Neuronal stem cell (in vitro differentiated cells): ENCODE results near the gene SLC2A13.

ENCODE experiments used
- DNase-seq: peaks from one replicate; pipeline ENCODE4 v3.0.0-alpha.2; 2013; ENCODE audit warnings: low spot score
- H2AFZ ChIP-seq: one replicate; pipeline ENCODE4 v1.6.1; 2013; ENCODE audit warnings: mild to moderate bottlenecking, low read length, inconsistent platforms
- H2AK5ac ChIP-seq: 2 replicates; pipeline ENCODE4 v1.6.1; 2013; ENCODE audit warnings: low read depth, mild to moderate bottlenecking, inconsistent platforms, low read length, moderate library complexity, mixed read lengths
- H2BK120ac ChIP-seq: 2 replicates; pipeline ENCODE4 v1.6.1; 2013; ENCODE audit warnings: low read depth, mild to moderate bottlenecking, inconsistent platforms, low read length, moderate library complexity, mixed read lengths
- H2BK12ac ChIP-seq: one replicate; pipeline ENCODE4 v1.6.1; 2013; ENCODE audit warnings: low read length, inconsistent platforms
- H2BK15ac ChIP-seq: 2 replicates; pipeline ENCODE4 v1.6.1; 2013; ENCODE audit warnings: mild to moderate bottlenecking, low read length, inconsistent platforms, mixed read lengths
- H2BK5ac ChIP-seq: one replicate; pipeline ENCODE4 v1.6.1; 2013; ENCODE audit warnings: inconsistent platforms, mild to moderate bottlenecking, low read length, moderate library complexity
- H3K14ac ChIP-seq: one replicate; pipeline ENCODE4 v1.6.1; 2013; ENCODE audit warnings: low read length, inconsistent platforms
- H3K18ac ChIP-seq: 2 replicates; pipeline ENCODE4 v1.6.1; 2013; ENCODE audit warnings: low read length, inconsistent platforms
- H3K23ac ChIP-seq: 2 replicates; pipeline ENCODE4 v1.6.1; 2013; ENCODE audit warnings: low read depth, mild to moderate bottlenecking, mixed read lengths, low read length, inconsistent platforms; ENCODE audit not compliant: poor library complexity
- H3K27ac ChIP-seq: replicated peaks from 3 replicates; pipeline ENCODE4 v1.5.1; 2013; ENCODE audit warnings: low read length, inconsistent platforms
- H3K27me3 ChIP-seq, 3 experiments: 2 replicates each; pipeline ENCODE4 v1.6.1; 2013; ENCODE audit warnings: low read length in 3 of 3, mild to moderate bottlenecking in 2 of 3, inconsistent platforms in 1 of 3, low read depth in 1 of 3, mixed read lengths in 1 of 3, moderate library complexity in 1 of 3; ENCODE audit not compliant: control insufficient read depth in 3 of 3, insufficient read depth in 3 of 3
- H3K36me3 ChIP-seq, 2 donors: replicated peaks in 1 of 2; 2 replicates each; pipeline ENCODE4 v1.6.1; 2013; ENCODE audit warnings: low read length in 2 of 2; ENCODE audit not compliant: control insufficient read depth in 2 of 2, insufficient read depth in 2 of 2
- H3K4ac ChIP-seq: 2 replicates; pipeline ENCODE4 v1.6.1; 2013; ENCODE audit warnings: inconsistent platforms, mild to moderate bottlenecking, low read length, moderate library complexity
- H3K4me1 ChIP-seq, 2 donors: 1 replicate in 1 of 2; 2 replicates in 1 of 2; pipeline ENCODE4 v1.6.1; 2013; ENCODE audit warnings: low read length in 2 of 2, low read depth in 1 of 2; ENCODE audit not compliant: control insufficient read depth in 2 of 2, insufficient read depth in 1 of 2
- H3K4me2 ChIP-seq: one replicate; pipeline ENCODE4 v1.6.1; 2013; ENCODE audit warnings: mild to moderate bottlenecking, low read length, inconsistent platforms; ENCODE audit not compliant: insufficient read depth, poor library complexity, severe bottlenecking
- H3K4me3 ChIP-seq, 2 donors: 2 replicates each; pipeline ENCODE4 v1.5.1; 2013; ENCODE audit warnings: low read length in 2 of 2, mild to moderate bottlenecking in 2 of 2, inconsistent platforms in 1 of 2, moderate library complexity in 1 of 2
- H3K79me1 ChIP-seq: one replicate; pipeline ENCODE4 v1.6.1; 2013; ENCODE audit warnings: low read depth, mild to moderate bottlenecking, inconsistent platforms, low read length, moderate library complexity
- H3K9ac ChIP-seq: one replicate; pipeline ENCODE4 v1.6.1; 2013; ENCODE audit warnings: mild to moderate bottlenecking, low read depth, low read length, inconsistent platforms; ENCODE audit not compliant: poor library complexity
- H3K9me3 ChIP-seq, 2 donors: replicated peaks in 1 of 2; 2 replicates each; pipeline versions ENCODE3 to v1.6.1; 2013; ENCODE audit warnings: low read length in 2 of 2, mild to moderate bottlenecking in 2 of 2, inconsistent platforms in 1 of 2, low read depth in 1 of 2, mixed read lengths in 1 of 2, moderate library complexity in 1 of 2; ENCODE audit not compliant: control insufficient read depth in 2 of 2, insufficient read depth in 1 of 2
- H4K8ac ChIP-seq: one replicate; pipeline ENCODE4 v1.6.1; 2013; ENCODE audit warnings: low read depth, mild to moderate bottlenecking, inconsistent platforms, low read length, moderate library complexity
- H4K91ac ChIP-seq: one replicate; pipeline ENCODE4 v1.6.1; 2013; ENCODE audit warnings: low read length, low read depth, mild to moderate bottlenecking, inconsistent platforms; ENCODE audit not compliant: poor library complexity
- WGBS, 2 donors: extraction: QIAGEN DNeasy Blood & Tissue Kit; methylation state at CpG; one replicate each; pipeline ENCODE4 v1.1.7; 2013; ENCODE audit warnings: missing lambda C conversion rate in 2 of 2, mixed read lengths in 1 of 2; ENCODE audit not compliant: insufficient read length in 2 of 2, insufficient replicate concordance in 1 of 2; ENCODE audit errors: extremely low coverage in 2 of 2; 5-methylcytosine and 5-hydroxymethylcytosine counted together

The SLC2A13 gene

DNA sequence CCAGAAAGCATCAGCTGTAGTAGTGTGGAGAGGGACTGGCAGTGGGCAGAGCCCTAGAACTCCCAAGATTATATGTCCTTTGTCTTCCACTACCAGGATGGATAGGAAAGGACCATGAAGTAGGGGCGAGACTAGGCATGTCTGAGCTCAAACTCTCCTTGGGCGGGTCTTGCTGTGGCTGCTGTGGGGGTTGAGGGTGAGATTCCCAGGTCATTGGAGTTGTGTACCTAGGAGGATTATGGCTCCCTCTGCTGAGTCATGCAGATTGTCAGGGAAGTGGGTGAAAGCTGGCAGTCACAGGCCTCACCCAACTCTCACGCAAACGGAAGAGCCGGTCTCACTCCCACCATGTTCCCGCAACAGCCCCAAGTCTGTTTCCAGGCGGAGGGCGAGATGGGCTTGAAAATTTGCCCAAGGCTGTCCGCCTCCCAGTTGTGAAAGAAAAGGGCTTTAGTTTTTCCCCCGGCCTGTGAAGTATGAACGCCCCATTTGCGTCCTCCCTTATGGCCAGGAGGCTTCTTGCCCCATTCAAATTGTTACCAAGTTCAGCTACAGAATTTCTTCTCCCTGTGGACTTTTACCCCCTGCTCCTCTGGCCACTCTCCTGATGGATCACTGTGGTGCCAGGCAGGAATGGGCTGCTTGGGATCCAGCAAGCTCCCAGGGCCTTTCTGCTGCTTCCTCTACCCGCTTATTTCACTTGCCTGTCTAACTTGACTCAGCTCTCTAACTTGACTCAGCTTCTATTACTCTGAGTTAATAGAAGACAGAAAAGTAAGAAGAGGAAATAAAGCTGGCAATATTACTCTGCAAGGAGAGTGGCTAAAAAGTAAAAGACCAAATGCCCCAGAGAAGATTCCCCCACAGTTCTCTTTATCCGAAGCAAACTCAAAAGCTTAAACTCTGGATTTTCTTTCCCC is 159.3 kb downstream of the SLC2A13 start:
- Histone ChIP-seq H3K79me1 (no peaks in the 10 kb centered on the region), H2AFZ (no peak overlapping the region), H3K4ac (no peak overlapping the region), H3K14ac (no peak overlapping the region), H3K27me3 (no peaks in the 10 kb centered on the region), H4K91ac (no peak overlapping the region), H2BK15ac (no peak overlapping the region), H3K9ac (no peak overlapping the region), H3K9me3 (no peaks in the 10 kb centered on the region), H3K23ac (no peak overlapping the region), H2BK5ac (no peak overlapping the region), H3K27ac (no peak overlapping the region), H3K36me3 (peaks cover 0 to 2% of the 10 kb centered on the region in 2 donors), H3K4me1 (no peaks in the 10 kb centered on the region), H3K4me2 (no peak overlapping the region), H3K18ac (no peak overlapping the region), H4K8ac (no peak overlapping the region), H2BK120ac (no peak overlapping the region), H2AK5ac (no peak overlapping the region), H2BK12ac (no peak overlapping the region), H3K4me3 (no peak overlapping the region)
- WGBS, 2 donors, result no CpG with 5 or more reads among the region's 14 CpGs
- DNase-seq, result no peak

DNA sequence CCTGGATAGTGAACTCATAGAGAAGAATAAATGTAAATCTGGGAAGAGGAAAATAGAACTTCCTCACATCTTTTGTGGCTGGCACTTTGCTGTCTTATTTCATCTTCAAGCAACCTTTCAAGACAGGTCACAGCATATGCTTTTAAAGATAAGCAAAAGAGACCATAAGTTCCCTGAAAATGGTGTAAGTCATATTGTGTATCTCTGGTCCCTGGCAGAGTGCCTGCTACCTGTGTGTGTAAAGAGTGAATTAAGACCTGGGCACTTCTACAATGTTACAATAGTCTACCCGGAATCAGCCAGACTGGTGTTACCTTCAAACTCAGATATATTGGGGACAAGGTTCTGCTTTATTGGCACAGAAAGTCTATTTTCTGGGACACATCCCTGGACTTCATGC is 168.8 kb downstream of the SLC2A13 start:
- Histone ChIP-seq H3K4ac (no peak overlapping the region), H2AK5ac (no peak overlapping the region), H4K91ac (no peak overlapping the region), H2BK120ac (no peak overlapping the region), H3K79me1 (no peaks in the 10 kb centered on the region), H2BK12ac (no peak overlapping the region), H3K4me2 (no peak overlapping the region), H3K36me3 (no peaks in the 10 kb centered on the region), H3K27me3 (no peaks in the 10 kb centered on the region), H4K8ac (no peak overlapping the region), H3K9me3 (no peaks in the 10 kb centered on the region), H3K27ac (no peak overlapping the region), H2AFZ (no peak overlapping the region), H3K18ac (no peak overlapping the region), H3K9ac (no peak overlapping the region), H2BK15ac (no peak overlapping the region), H3K23ac (no peak overlapping the region), H3K4me1 (no peaks in the 10 kb centered on the region), H2BK5ac (no peak overlapping the region), H3K14ac (no peak overlapping the region), H3K4me3 (no peak overlapping the region)
- no CpG with 5 or more reads among the region's 1 CpG for WGBS, 2 donors
- DNase-seq, result no peak

- WGBS, 2 donors, result no CpG with 5 or more reads among the region's 2 CpGs
- H3K9ac ChIP-seq, result no peak overlapping the region
- H2AK5ac ChIP-seq, result no peak overlapping the region
- H4K91ac ChIP-seq, result no peak overlapping the region
- H3K27ac ChIP-seq, result no peak overlapping the region
- no peaks in the 10 kb centered on the region for H3K9me3 ChIP-seq
- no peaks in the 10 kb centered on the region for H3K27me3 ChIP-seq
- no peak overlapping the region for H4K8ac ChIP-seq
- no peak overlapping the region for H2AFZ ChIP-seq
- no peak for DNase-seq
- H3K23ac ChIP-seq, result no peak overlapping the region
- H3K18ac ChIP-seq, result no peak overlapping the region
- H2BK15ac ChIP-seq, result no peak overlapping the region
- H2BK5ac ChIP-seq, result no peak overlapping the region
- H3K4me1 ChIP-seq, result no peaks in the 10 kb centered on the region
- H3K4me2 ChIP-seq, result no peak overlapping the region
- no peak overlapping the region for H3K14ac ChIP-seq
- no peak overlapping the region for H2BK120ac ChIP-seq
- no peaks in the 10 kb centered on the region for H3K79me1 ChIP-seq
- H2BK12ac ChIP-seq, result no peak overlapping the region
- no peaks in the 10 kb centered on the region for H3K36me3 ChIP-seq
- no peak overlapping the region for H3K4me3 ChIP-seq
- H3K4ac ChIP-seq, result no peak overlapping the region
Measured at GRCh38 chr12:39935839-39936238, 170.0 kb downstream of the SLC2A13 start.

GRCh38 chr12:39935275-39935674 is 170.6 kb downstream of the SLC2A13 start:
- Histone ChIP-seq H3K18ac (no peak overlapping the region), H3K4me3 (no peak overlapping the region), H2AK5ac (no peak overlapping the region), H3K4me2 (no peak overlapping the region), H2BK5ac (no peak overlapping the region), H2BK120ac (no peak overlapping the region), H3K27me3 (no peaks in the 10 kb centered on the region), H3K79me1 (no peaks in the 10 kb centered on the region), H2AFZ (no peak overlapping the region), H3K4ac (no peak overlapping the region), H3K27ac (no peak overlapping the region), H4K91ac (no peak overlapping the region), H3K14ac (no peak overlapping the region), H3K4me1 (no peaks in the 10 kb centered on the region), H2BK15ac (no peak overlapping the region), H3K9ac (no peak overlapping the region), H2BK12ac (no peak overlapping the region), H4K8ac (no peak overlapping the region), H3K9me3 (no peaks in the 10 kb centered on the region), H3K36me3 (no peaks in the 10 kb centered on the region), H3K23ac (no peak overlapping the region)
- DNase-seq, result no peak
- no CpG with 5 or more reads among the region's 1 CpG for WGBS, 2 donors
